NCI-H2227 (cell line): ENCODE data around the gene PTPRN2.
"Not testable (repeated sequence)": the region's sequence is repeated elsewhere in the genome, so short reads cannot be mapped to it uniquely, and the experiment has no call there.

Experiments used
- DNase-seq: peaks from one replicate; lab custom pipeline; 2025; ENCODE audit not compliant: unreplicated experiment; lab: John Stamatoyannopoulos, UW

Gene PTPRN2

GRCh38 chr7:158260567-158261361 is 326.9 kb downstream of the PTPRN2 start:
- no peak for DNase-seq

- DNase-seq: no peak
Observed at GRCh38 chr7:158259671-158260418, 327.8 kb downstream of the PTPRN2 start.

DNA sequence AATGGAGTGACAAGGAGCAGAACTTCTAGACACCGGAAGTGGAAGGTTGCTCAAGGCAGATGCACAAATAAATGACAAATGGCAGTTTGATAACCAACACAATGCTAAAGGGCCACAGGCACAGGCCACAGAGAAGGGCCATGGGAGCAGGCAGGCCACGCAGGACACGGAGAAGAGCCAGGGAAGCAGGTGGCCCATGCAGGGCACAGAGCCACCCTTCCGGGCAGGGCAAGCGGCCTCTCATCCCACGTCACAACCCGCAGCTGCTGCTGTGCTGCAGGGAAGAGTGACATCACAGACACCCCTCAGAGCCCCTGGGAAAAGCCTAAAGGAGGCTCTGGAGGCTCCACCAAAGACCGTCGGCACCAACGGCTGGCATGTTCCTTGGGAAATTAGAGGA is 328.5 kb downstream of the PTPRN2 start:
- DNase-seq: no peak

DNA sequence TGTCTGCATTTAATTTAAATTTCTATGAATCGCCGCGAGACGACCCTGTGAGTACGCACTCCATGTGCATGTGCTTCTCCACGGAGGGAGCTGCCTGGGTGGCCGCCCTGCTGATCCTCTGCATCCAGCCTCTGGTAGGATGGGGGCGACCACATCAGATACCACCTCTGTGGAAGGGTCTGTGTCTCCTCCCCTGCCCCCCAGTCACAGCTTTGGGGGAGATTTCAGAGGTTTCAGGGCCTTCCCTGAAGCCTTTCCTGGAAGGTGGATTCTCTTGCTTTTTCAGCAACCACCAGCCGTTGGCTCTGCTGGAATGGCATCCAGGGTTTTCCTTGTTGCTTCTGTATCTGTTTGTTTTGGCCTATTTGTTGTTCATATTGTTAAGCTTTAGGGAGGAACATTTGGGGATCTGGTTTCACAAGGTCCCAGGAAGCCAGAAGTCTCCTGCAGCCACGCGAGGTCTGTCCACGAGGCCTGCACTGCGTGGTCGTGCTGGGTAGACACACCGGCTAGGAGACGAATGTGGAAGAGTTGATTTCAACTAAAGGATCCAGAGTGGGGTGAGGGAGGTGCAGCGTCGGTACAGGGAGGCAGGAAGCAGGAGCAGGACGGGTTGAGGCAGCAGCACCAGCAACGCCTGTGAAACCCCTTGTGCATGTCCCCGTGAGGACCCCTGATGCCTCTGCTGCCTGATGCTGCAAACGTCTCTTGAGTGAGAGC is 329.1 kb downstream of the PTPRN2 start:
- DNase-seq: no peak

GRCh38 chr7:158257516-158258410 is 329.9 kb downstream of the PTPRN2 start:
- DNase-seq: no peak

- no peak for DNase-seq
Observed at GRCh38 chr7:158257001-158257400, 330.6 kb downstream of the PTPRN2 start.

DNA sequence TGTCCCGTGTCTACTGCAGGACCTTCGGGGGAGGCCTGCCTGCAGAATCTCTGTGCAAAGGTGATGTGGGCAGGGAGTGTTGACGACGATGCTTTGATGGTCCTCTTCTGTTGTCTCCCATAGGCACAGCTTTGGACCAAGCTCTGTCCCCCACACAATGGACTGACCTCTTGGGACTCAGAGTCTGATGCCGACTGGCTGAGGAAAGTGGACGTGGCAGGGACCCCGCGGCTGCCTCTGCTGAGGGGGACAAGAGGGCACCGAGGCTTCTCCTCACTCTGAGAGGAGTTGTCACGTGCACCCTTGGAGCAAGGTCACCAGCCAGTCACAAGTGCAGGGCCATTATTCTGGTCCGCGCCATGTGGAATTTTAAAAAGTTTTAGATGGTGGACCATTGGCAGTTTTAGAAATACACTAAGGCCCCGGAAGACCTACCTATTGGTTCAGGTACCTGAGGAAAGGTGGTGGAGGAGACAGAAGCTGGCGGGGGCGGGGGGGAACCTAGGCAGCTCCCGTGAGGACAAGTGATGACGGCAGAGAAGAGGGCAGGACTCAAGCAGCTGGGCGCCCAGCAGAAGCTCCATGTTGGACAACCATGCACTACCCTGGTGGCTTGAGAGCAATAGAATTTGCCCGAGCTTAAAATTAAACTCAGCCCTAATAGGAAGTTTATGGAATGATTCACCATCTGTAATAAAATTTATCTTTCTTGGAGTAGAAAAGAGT is 331.4 kb downstream of the PTPRN2 start:
- no peak for DNase-seq

DNA sequence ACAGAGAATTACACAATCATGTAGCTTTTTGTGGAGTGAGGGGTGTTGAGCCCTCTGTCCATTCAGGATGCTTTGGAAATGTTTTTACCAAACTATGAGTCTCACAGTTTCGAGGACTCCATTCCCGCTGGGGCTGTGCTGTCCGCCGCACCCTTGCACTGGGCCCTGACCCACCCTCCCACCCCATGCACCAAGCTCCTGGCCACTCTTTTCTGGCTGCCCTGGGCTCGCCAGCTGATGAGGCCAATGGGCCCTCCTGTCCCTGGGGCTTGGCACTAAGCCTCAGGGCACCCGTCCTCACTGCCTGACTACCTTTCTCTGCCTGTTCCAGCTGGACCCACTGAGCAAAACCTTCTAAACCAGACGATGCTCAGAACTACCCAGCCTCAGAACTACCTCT is 332.1 kb downstream of the PTPRN2 start:
- no peak for DNase-seq

DNA sequence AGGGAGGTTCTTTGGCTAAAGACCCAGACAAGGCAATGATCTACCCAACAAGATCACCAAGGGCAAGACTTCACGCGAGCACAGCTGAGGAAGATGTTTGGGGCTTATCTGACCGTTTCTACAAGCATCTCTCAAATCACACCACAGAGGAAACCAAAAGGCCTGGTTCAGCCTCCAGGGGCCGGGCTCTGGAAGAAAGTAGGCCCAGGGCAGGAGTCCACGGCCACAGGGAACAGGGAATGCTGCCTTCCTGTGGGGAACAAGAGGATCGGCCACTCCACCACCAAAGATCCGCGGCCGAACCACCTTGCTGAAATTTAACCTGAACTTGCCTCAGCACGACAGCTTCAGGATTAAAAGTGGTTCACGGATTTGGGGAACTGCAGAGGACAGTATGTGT is 332.5 kb downstream of the PTPRN2 start:
- no peak for DNase-seq

GRCh38 chr7:158253670-158254045 is 334.0 kb downstream of the PTPRN2 start:
- not testable (repeated sequence) for DNase-seq

- DNase-seq: no peak
Observed at GRCh38 chr7:158252837-158253669, 334.6 kb downstream of the PTPRN2 start.

DNA sequence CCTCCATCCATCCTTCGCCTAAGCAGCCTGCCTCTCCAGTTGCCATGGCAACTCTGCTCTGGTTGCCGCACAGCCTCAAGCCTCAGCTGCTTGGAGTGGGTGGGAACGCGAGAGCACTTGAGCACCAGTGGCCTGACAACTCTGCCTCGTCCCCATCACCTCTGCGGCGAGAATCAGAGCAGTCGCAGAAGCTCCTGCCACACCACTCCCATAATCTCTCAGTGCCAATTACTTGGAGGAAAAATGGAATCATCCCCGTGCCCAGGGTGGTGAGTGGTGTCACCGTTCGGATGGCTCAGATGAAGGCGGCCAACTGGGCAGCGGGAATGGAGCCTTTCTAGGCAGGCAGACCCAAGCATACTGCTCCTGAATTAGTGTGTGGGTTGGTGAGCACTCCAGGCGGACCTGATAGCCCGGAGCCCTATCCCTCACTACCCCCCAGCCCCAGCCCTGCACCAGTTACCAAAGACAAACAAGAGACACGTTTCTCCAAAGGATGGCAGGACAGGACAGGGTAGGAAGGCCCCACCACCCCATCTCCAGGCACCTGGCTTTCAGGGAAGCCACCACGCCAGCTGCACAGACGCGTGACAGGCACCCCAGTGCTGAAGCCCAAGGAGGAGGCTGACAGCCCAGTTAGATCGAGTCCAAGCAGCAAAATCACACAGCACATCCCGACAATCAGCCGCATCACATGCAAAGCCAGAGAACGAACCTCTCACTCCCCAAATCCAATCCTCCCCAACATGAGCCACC is 335.4 kb downstream of the PTPRN2 start:
- peak; percentile 94 for DNase-seq

DNA sequence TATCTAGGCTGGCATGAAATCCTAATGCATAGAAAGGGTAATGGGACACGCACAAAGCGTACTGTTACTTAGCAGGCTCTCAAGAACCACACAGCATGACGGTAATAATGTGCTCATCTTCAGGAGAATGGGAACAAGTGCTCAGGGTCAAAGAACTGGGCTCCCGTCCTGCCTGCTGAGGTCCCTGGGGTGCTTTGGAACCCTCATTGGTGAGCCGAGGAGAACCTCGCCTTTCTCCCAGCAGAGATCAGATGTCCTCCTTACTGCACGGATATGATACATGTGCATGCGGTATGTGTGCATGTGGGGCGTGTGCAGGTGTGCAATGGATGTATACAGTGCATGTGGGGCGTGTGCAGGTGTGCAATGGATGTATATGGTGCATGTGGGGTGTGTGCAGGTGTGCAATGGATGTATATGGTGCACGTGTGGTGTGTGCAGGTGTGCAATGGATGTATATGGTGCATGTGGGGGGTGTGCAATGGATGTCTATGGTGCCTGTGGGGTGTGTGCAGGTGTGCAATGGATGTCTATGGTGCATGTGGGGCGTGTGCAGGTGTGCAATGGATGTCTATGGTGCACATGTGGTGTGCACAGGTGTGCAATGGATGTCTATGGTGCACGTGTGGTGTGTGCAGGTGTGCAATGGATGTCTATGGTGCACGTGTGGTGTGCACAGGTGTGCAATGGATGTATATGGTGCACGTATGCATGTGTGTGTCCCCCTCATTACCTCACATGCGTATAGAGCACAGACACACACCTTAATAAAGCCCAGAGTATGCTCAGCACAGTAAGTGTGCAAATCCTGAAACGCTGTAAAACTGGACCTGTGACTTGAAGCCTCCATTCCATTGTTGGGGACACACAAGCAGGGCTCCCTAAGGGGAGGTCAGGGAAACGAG is 336.3 kb downstream of the PTPRN2 start:
- DNase-seq: no peak

DNA sequence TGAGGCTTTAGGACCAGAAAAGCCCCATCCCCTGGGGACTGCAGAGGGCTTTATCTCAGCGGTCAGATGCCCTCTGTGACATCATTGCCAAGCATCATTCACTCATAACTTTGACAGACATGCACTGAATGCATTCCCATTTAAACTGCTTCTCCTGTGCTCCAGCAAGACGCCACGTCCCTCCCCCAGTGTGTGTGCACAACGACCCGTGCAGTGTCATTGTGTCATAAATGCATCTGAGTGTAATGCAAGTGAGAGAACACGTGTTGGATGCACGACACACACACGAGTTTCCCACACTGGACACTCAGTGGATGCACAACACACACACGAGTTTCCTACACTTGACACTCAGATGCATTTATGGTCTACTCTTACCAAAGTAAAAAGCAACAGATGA is 337.9 kb downstream of the PTPRN2 start:
- DNase-seq: no peak

DNA sequence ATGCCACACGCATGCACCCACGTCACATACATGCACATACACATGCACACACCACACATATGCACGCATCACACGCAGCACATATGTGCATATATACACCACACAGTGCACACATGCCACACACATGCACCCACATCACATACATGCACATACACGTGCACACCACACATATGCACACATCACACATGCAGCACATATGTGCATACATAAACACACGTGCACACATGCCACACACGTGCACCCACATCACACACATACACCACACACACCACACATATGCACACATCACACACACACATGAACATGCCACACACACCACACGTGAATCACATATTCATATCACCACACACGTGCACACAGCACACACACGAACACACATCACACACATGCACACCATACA is 338.8 kb downstream of the PTPRN2 start:
- no peak for DNase-seq

DNA sequence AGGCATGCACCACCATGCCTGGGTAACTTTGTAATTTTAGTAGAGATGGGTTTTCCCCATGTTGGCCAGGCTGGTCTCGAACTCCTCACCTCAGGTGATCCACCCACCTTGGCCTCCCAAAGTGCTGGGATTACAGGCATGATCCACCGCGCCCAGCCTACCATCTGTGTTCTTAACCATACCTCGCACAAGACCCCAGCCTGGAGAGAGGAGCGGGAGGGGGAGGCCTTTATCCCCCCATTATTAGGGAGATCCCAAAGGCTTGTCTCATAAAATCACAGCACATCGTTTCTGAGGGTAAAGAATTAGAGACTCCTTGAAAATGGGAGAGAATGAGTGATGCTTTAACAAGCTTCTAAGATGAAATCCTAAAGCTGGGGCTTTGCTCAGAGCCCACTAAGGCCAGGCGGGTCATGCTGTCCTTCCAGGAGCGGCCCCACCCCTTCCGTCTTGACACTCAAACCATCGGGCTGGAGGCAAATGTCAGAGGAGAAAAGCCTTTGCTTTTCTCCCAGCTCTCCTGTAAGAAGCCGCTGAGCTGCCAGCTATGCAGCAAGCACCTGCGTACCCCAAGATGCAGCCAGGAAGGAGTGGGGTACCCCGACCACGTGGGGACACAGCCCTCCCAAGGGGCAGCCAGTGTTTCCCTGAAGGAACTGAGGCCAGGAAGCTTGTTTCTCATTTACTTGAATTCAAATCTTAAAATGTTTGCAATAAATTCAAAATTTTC is 339.7 kb downstream of the PTPRN2 start:
- DNase-seq: no peak
